ENCODE measurements around the gene COL9A2.

DNA sequence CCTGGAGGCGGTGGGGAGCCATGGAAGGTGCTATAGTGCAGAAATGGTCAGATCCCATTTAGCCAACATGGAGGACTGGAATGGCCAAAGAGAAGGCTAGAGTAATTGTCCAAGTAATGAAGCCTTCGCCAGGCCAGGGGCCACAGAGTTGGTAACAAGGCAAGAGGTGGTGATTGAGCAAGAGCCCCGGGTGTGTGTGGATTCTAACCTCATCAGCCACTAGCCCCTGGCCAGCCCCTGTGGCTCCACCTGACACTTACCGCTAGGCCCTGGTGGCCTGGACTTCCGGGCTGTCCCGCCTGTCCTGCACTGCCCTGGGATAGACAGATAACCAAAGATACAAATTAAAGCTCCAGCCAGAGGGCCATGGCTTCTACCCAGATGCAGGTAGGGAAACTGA lies 9.9 kb downstream of the COL9A2 start:
- TF ChIP-seq, protein P1, sequence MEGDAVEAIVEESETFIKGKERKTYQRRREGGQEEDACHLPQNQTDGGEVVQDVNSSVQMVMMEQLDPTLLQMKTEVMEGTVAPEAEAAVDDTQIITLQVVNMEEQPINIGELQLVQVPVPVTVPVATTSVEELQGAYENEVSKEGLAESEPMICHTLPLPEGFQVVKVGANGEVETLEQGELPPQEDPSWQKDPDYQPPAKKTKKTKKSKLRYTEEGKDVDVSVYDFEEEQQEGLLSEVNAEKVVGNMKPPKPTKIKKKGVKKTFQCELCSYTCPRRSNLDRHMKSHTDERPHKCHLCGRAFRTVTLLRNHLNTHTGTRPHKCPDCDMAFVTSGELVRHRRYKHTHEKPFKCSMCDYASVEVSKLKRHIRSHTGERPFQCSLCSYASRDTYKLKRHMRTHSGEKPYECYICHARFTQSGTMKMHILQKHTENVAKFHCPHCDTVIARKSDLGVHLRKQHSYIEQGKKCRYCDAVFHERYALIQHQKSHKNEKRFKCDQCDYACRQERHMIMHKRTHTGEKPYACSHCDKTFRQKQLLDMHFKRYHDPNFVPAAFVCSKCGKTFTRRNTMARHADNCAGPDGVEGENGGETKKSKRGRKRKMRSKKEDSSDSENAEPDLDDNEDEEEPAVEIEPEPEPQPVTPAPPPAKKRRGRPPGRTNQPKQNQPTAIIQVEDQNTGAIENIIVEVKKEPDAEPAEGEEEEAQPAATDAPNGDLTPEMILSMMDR (IDR thresholded peaks at IDR 0.05), result no peak
- TF ChIP-seq POLR2A (IDR thresholded peaks at IDR 0.05), result no peak

Measured in right lobe of liver (tissue), 4 donors.